GM18870 (cell line): ENCODE data around the gene RAB3GAP1.
"Not testable (repeated sequence)": the region's sequence is repeated elsewhere in the genome, so short reads cannot be mapped to it uniquely, and the experiment has no call there.

Experiments
- ATAC-seq: cut with Tn5 transposase; IDR thresholded peaks from one replicate; pipeline ENCODE4 v1.9.1; 2021; ENCODE audit warnings: moderate library complexity; ENCODE audit not compliant: unreplicated experiment

Gene RAB3GAP1

GRCh38 chr2:135052042-135052876 is at the start of gene RAB3GAP1:
RAB3GAP1 (plus strand) TSS chr2:135052292; CDS start chr2:135052308, 16 bp downstream.
- ATAC-seq, result peak; percentile 65

GRCh38 chr2:135002836-135003235 is 49.3 kb upstream of the RAB3GAP1 start:
- no peak for ATAC-seq

GRCh38 chr2:135004005-135004746 is 47.9 kb upstream of the RAB3GAP1 start:
- ATAC-seq, result peak; percentile 69

GRCh38 chr2:135005753-135006152 is 46.3 kb upstream of the RAB3GAP1 start:
- ATAC-seq, result no peak

- no peak for ATAC-seq
Measured at GRCh38 chr2:135009339-135009738, 42.8 kb upstream of the RAB3GAP1 start.

- ATAC-seq, result no peak
Measured at GRCh38 chr2:135010200-135010942, 41.7 kb upstream of the RAB3GAP1 start.

GRCh38 chr2:135011633-135012032 is 40.5 kb upstream of the RAB3GAP1 start:
- no peak for ATAC-seq

- no peak for ATAC-seq
Measured at GRCh38 chr2:135021618-135022017, 30.5 kb upstream of the RAB3GAP1 start.

- ATAC-seq, result no peak
Measured at GRCh38 chr2:135022952-135023880, 28.9 kb upstream of the RAB3GAP1 start.

GRCh38 chr2:135023886-135024485 is 28.1 kb upstream of the RAB3GAP1 start:
- no peak for ATAC-seq

- no peak for ATAC-seq
Measured at GRCh38 chr2:135029481-135030134, 22.5 kb upstream of the RAB3GAP1 start.

- ATAC-seq, result no peak
Measured at GRCh38 chr2:135030826-135031225, 21.3 kb upstream of the RAB3GAP1 start.

GRCh38 chr2:135033216-135033615 is 18.9 kb upstream of the RAB3GAP1 start:
- not testable (repeated sequence) for ATAC-seq

- ATAC-seq, result no peak
Measured at GRCh38 chr2:135037831-135038230, 14.3 kb upstream of the RAB3GAP1 start.

GRCh38 chr2:135043345-135043744 is 8.7 kb upstream of the RAB3GAP1 start:
- ATAC-seq, result no peak

- no peak for ATAC-seq
Measured at GRCh38 chr2:135047300-135047699, 4.8 kb upstream of the RAB3GAP1 start, which contains the start of gene MAP3K19. MAP3K19 (minus strand) TSS chr2:135047447; CDS start chr2:135024647, 22,800 bp downstream.

GRCh38 chr2:135048122-135048521 is 4.0 kb upstream of the RAB3GAP1 start:
- no peak for ATAC-seq

- no peak for ATAC-seq
Measured at GRCh38 chr2:135050132-135050531, 2.0 kb upstream of the RAB3GAP1 start.

- no peak for ATAC-seq
Measured at GRCh38 chr2:135050684-135051083, 1.4 kb upstream of the RAB3GAP1 start.
